Spleen (tissue), 7 donors: ENCODE data around the gene GTPBP8.

Source experiments
- CTCF ChIP-seq, 11 experiments: fragments of 200-600 bp in 7 of 11; fragments of 450-650 bp in 4 of 11; sonication (generic) in 4 of 11; IDR thresholded peaks in 8 of 11; conservative IDR thresholded peaks in 3 of 11; 1 replicate in 7 of 11; 2 replicates in 4 of 11; pipeline versions ENCODE4 v1.4.0 to v1.8.0; 2016 to 2021; ENCODE audit warnings: antibody characterized with exemption in 11 of 11, inconsistent platforms in 4 of 11, mild to moderate bottlenecking in 1 of 11
- POLR2A ChIP-seq, 3 donors: fragments of 450-650 bp; IDR thresholded peaks; one replicate each; pipeline ENCODE4 v1.5.1; 2017; ENCODE audit warnings: antibody characterized with exemption in 3 of 3, mild to moderate bottlenecking in 1 of 3
- donor health status: DM: no; HTN: no; CAD: no; lungs with moderate emphysema.
- donor health status: DM: no; HTN: no; CAD: no.
- donor health status: DM: no; HTN: no; CAD: no.

GRCh38 chr3:112956351-112956750 is 34.4 kb upstream of the GTPBP8 start:
- TF ChIP-seq CTCF (IDR thresholded peaks at IDR 0.05 in 8 of 11, conservative IDR thresholded peaks at IDR 0.05 in 3 of 11) = no peak
- TF ChIP-seq POLR2A (IDR thresholded peaks at IDR 0.05) = no peak
